ENCODE data around the gene RBM48.
"Not testable (repeated sequence)": the region's sequence is repeated elsewhere in the genome, so short reads cannot be mapped to it uniquely, and the experiment has no call there.

Gene RBM48

DNA sequence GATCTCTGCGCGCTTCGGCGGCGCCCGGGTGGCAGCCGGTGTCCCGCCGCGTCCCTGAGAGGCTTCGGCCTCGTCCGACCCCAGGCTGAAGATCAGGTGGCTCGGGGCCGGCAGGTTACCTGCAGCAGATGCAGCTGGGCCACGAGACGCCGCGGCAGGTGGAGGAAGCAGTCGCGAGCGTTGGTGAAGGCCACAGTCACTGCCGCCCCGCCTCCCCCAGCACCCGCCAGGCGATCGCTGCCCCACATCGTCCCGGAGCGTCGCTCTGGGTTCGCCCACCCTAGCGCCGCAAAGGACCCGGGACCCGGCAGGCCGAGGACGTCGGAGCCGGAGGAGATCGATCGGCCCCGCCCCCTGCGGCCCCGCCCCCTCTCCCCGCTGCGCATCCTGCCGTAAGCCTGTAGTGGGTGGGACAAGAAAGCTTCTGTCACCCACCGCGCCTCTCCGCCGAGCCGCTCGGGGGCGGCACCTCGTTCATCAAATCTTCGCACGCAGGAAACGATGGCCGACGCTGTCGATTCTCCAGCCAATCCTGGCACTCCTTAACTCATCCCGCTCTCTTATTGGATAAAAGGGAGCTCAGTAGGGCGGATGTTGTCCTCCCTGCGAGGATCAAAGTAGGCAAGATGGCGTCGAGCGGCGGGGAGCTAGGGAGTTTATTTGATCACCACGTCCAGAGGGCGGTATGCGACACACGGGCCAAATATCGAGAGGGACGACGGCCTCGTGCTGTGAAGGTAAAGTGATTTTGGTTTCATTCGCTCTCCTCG lies at the start of gene RBM48, which contains the start of gene PEX1:
Gene RBM48 (plus strand): TSS at position 608 of the 770 bp plus-strand sequence. CDS start 19 bp downstream, at position 627.
Gene PEX1 (minus strand): TSS at position 333 of the 770 bp plus-strand sequence. CDS start 85 bp downstream, at position 248.
- DNase-seq (ENCODE audit: low spot score), result peak; percentile 98

DNA sequence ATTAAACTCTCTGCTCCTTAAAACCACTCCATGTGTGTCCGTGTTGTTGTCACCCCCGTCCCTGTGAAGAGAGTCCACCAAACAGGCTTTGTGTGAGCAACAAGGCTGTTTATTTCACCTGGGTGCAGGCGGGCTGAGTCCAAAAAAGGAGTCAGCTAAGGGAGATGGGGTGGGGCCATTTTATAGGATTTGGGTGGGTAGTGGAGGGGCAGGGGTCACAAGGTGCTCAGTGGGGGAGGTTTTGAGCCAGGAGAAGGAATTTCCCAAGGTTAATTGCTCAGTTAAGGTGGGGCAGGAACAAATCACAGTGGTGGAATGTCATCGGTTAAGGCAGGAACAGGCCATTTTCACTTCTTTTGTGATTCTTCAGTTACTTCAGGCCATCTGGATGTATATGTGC lies 49.4 kb upstream of the RBM48 start:
- DNase-seq (ENCODE audit: low spot score), result not testable (repeated sequence)

DNA sequence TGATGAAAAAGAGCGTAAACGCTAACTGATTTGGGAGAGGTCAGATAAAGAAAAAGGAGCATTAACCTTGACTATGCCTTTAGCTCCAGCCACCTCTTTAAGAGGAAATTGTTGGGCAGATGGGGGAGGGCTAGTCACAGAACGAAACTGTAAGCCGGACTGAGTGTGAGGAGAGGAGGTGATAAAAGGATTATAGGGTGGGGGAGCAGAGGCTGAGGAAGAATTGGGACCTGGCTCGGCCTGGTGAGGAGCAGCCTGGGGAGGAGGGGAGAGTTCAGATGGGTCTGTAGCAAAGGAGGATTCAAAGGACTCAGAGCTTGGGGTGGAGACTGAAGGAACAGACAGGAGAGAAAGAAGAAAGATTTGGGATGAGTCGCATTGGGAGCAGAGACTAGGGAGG lies 45.0 kb upstream of the RBM48 start:
- not testable (repeated sequence) for DNase-seq (ENCODE audit: low spot score)

DNA sequence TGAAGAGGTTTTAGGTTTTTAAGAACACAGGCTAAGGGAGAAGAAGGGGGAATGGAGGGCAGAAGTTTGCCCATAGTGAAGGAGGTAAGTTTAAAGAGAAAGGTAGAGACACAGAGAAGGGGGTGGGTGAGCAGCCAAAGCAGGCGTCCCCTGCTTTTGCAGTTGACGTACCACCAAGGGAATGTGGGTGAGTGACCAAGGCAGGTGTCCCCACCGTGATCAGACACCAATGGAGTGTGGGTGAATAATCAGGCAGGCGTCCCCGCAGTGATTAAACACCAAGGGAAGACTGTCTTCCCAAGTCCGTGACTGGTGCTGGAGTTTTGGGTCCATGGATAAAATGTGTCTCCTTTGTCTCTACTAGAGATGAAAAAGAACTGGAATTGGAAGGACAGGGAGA lies 44.4 kb upstream of the RBM48 start:
- DNase-seq (ENCODE audit: low spot score), result not testable (repeated sequence)

DNA sequence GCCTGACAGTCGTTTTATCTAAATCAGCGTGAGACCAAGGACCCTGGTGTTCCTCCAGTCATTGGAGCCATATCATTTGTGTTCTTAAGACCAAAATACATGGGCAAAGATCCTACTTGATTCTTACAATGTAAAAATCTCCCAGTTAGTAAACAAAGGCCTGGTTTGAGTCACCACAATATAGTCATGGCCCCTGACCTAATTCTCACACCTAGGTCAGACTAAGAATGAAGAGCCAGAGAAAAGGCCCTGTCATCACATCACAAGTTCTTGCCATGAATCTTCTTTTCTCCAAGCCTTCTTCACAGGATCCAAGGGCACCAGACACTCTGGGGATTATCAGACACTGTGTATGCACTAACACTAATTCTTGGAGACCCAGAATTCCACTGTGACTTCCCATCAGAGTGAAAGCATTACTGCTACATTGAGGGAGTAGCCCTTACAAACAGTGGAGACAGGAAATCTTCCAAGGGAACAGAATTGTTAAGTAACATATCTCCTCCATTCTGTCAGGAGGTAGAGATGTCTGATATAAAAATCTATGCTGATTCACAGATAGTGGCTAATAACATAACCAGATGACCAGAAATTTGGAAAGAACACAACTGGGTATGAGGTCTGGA lies 43.2 kb upstream of the RBM48 start:
- DNase-seq (ENCODE audit: low spot score), result no peak

DNA sequence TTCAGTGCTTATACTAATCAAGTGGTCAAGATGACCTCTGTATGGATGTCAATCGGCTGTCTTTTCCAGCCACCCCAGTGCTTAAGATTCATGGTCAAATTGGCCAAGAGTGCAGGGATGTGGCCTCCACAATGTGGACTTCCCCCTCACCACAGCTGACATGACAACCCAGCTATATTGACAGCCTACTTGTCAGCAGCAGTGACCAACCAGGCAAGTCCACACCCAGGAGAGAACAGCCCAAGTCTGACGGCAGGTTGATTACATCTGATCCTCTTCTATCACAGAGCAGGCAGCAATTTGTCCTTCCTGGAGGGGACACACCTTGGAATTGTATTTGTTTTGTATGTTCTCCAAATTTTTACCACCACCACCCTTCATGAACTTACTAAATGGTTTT lies 42.6 kb upstream of the RBM48 start:
- no peak for DNase-seq (ENCODE audit: low spot score)

DNA sequence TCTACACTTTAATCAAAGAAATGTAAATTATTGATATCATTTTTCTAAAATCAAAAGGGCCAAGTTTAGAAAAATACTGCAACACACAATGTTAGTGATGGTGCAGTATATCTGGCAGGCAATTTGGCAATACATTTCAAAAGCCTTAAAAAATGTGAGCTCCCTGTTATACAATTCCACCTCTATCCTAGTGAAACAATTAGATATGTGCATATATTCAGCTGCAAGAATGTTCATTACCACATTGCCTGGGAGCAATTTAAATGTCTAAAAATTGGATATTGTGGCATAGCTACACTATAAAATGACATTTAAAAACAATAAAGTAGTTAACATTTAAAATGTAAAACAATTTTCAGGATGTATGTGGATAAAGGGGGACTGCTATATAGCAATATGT lies 40.8 kb upstream of the RBM48 start:
- no peak for DNase-seq (ENCODE audit: low spot score)

DNA sequence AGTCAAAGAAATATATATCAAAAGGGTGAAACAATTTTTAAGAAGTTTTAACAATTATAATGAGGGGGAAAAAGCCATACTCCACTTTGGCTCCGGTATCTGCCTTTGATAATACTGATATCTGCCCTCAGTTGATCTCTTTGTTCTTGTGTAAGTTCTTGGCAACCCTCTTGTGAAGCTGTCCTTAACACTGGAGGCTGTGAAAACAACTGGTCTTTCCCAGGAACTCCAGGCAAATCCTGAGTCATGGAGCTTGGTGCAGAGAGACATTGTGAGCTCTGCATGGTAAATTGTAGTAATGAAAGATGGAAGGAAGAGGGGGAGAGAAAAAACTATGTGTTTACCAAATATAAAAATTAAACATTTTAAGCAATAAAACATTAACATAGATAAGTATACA lies 39.0 kb upstream of the RBM48 start:
- no peak for DNase-seq (ENCODE audit: low spot score)

DNA sequence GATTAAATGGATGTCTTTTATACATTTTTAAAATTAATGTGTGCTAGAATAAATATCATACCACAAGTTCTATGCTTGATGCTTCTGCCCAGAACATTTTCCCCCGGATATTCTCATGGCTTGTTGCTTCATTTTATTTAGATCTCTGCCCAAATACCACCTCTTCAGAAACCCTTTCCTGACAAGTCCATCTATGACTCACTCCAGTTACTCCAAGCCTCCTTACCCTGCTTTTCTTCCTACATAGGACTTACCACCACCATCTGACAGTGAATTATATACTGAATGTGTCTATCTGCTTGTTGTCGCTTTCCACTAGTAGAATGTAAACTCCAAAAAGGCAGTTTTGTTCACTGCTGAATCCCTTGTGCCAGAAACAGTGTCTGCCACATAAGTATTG lies 31.7 kb upstream of the RBM48 start:
- DNase-seq (ENCODE audit: low spot score), result peak; percentile 11

DNA sequence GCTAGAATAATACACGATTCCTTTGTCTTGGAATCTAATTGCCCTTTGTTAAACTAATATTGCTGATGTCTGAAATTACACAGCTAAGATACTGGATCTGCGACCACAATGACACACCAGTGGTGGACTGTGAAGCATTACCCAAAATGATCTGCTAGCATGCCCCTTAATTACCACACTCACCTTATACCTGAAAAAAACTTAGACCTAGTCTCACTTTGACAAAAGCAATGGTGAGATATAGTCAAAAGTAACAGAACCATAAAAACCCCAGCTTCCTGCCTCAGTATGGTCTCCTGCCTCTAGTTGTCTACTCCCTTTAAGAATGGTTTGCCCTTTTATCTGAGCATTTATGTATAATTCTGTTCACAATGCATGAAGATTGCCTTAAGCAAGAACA lies 30.0 kb upstream of the RBM48 start:
- no peak for DNase-seq (ENCODE audit: low spot score)

DNA sequence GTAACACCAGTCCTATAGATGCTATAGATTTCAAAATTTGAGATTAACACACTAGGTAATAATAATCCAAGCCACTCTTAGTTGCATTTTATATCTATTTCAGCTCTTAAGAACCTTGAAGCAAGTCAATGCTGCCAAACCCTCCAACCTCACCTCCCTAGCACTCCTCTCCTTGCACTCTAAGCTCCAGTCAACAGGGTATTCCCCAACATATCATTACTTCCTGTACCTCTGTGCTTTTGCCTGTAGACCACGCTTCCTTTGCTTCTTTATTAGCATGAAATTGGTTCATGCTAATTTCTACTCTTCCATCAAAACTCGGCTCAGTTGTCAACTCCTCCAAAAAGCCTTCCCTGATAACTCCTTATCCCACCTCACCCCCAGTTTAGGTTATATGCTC lies 24.8 kb upstream of the RBM48 start:
- DNase-seq (ENCODE audit: low spot score), result no peak

DNA sequence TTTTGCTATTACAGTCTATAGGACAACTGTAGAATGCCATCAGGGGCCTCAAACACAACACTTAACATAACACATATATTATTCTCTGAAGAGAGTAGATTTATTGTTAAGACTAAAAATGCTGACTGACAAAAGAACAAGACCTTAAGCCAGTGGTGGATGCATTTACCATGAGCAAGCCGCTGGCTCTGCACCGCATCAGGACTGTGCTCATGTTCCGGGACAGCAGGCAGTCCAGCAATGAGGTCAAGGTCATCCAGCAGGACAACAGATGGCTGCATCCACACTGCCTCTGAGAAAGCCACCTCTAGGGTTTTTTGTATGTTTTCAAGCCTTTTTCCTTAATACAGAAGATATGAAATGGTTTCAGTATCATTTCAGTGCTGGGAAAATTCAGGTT lies 24.0 kb upstream of the RBM48 start:
- no peak for DNase-seq (ENCODE audit: low spot score)

DNA sequence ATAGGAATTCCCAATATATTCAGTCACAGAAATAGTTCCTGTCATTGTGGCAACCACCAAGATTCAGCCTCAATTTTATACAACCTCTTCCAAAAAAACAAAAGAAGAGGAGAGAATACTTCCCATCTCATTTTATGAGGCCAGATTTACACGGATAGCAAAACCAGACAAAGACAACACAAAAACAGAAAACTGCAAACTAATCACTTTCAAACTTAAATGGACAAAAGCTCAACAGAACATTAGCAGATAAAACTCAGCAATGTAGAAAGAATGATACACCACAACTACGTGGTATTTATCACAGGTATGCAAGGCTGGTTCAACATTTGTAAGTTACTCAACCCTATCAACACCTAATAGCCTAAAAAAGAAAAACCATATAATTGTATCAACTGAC lies 22.2 kb upstream of the RBM48 start:
- no peak for DNase-seq (ENCODE audit: low spot score)

DNA sequence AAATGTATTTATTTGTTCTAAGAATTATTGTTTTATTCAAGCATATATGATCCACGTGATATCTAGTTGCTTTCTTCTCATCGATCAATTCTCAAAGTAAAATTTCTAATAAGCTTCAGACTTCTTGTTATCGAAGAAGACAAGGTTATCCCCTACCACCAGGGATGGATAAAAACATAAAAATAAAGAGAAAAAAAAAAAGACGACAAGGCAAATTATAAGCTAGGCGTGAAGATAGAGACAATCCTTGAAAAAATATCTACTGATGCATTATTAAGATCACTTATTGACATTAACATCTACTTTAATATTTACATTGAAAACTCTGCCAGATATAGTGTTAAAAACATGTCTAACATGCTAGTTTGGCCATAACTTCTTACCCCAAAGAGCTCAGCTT lies 19.6 kb upstream of the RBM48 start:
- DNase-seq (ENCODE audit: low spot score), result no peak

DNA sequence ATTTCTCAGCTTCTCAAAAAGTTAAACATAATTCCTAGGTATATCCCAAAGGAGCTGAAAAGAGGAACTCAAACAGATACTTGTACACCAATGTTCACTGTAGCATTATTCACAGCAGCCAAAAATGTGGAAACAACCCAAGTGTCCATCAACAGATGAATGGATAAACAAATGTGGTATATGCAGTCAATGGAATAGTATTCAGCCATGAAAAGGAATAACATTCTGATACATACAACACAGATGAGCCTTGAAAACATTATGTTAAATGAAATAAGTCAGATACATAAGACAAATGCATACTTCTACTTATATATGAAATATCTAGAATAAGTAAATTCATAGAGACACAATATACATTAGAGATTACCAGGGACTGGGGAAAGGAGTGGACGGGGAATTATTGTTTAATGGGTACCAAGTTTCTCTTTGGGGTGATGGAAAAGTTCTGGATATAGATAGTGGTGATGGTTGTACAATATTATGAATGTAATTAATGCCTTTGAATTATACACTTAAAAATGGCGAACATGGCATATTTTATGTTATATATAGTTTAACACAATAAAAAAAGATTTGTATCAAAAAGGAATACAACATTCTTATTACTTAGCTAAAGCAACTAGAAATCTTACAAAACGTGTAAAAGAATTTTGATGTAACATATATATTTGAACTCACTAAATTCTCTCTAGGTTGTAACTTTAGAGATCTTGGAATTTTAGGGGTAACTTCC lies 15.3 kb upstream of the RBM48 start:
- no peak for DNase-seq (ENCODE audit: low spot score)

DNA sequence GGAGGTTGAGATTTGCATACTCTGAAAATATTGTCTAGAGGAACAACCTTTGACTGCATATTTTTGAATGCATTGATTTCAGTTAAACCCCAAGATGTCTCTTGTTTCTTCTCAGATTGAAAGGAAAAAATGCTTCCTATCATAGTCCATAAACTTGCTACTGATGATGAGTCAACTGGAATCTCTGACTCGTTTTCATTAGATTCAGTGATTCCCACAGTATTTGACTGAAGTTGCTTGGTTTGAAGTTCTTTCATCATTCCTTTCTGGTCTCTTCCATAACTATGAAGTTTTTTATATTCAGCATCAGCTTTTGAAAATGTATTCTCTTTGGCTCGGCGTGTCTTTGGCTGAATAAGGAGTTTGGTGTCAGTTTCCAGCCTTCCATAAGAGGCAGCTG lies 11.0 kb upstream of the RBM48 start:
- no peak for DNase-seq (ENCODE audit: low spot score)

DNA sequence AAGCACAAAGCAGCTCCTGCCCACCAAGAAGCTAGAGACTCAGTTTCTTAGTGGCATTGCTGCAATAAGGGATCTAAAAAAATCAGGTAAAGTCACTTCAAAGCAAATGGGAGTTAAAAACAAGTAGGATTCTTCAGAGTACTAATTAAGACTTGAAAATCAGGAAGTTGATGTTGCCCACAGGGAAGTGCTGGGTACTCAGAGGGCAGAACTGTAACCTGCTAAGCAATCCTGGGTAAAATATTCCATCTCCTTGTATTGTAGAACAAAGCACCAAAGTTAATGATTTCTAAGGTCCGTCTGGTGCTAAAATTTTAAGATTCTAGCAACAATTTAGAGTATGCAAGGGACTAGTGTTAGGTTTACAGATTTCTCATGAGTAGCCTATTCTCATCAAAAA lies 8.6 kb upstream of the RBM48 start:
- no peak for DNase-seq (ENCODE audit: low spot score)

DNA sequence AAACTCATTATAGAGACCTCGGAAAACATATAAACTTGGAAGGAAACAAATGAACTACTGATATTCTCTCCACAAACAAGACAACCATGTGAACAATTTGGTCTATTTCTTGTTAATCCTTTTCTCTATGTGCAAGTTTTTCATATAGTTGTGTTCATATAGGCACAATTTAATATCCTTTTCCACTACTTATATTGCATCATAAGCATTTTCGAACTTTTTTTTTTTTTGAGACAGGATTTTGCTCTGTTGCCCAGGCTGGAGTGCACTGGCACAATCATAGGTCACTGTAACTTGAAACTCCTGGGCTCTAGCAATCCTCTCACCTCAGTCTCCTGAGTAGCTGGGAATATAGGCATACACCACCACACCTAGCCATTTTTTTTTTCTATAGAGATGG lies 5.5 kb upstream of the RBM48 start:
- no peak for DNase-seq (ENCODE audit: low spot score)

DNA sequence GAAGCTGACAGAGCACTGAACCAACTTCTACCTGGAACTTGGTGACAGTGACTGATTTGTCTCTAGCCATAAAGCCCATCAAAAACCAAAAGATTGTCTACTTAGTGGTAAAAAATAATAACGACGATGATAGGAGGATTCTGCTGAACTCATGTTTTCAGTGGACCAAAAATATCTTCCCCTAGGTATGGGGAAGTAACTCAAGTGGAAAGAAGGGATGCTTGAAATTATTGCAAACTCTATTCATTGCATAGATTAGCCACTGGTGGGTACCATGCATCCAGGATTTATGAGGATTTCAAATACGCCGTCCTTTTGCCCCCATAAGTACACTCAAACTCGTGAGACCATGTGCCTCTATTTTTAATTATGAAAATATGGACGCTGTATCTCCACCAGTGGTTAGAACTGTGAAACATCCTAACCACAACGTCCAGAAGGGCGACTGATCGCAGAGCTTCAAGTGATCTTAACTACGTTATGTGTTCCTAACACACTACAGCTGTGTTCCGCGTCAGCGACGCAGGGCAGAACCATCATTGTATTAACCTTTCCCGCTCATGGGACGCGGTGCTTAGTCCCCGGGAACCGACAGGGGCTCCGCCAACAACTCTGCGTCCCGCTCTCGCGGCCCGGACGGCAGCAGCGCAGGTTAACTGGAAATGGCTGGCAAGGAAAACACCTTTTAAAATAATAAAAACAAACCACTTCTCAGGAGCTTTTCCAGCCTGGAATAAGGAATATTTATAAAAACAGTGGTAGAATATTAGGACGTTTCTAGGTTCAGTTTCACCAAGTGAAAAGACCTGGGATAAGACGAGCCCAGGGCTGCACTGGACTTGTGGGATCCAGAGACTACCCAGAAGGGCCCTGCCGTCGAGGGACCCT lies 1.1 kb upstream of the RBM48 start:
- peak; percentile 63 for DNase-seq (ENCODE audit: low spot score)

DNA sequence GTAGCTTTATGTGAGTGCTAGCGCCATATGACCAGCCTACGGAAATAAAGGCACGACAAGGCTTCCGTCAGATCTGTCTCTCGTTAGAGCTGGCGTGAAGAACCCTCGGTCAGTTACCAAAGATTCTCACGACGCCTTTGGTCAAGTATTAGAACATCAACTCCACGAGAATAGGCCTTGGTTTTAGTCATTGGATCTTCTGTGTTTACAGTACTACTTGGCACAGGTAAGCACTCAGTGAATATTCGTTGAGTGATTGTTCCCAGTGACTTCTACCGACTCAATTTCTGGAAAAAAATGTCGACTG lies 316 bp downstream of the RBM48 start:
- no peak for DNase-seq (ENCODE audit: low spot score)

DNA sequence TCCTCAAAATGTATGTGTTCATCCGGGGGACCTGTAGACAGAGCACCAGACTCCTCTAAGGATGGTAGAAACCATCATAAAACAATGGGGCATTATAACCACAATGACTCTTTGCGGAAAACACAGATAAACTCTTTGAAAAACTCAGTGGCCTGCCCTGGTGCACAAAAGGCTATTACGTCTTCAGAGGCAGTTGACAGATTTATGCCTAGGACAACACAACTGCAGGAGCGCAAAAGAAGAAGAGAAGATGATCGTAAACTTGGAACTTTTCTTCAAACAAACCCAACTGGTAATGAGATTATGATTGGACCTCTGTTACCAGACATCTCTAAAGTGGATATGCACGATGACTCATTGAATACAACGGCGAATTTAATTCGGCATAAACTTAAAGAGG lies 6.0 kb downstream of the RBM48 start:
- no peak for DNase-seq (ENCODE audit: low spot score)

DNA sequence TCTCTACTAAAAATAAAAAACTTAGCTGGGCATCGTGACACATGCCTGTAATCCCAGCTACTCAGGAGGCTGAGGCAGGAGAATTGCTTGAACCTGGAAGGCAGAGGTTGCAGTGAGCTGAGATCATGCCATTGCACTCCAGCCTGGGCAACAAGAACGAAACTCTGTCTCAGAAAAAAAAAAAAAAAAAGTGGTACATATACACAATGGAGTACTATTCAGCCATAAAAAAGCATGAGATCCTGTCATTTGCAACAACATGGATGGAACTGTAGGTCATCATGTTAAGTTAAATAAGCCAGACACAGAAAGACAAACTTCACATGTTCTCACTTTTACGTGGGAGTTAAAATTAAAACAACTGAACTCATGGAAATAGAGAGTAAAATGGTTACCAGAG lies 14.9 kb downstream of the RBM48 start:
- DNase-seq (ENCODE audit: low spot score), result not testable (repeated sequence)

All from hepatic stellate cell (primary cell).